SKM-1 (cell line): ENCODE data around the gene BCL11B.

Source experiments
- DNase-seq: peaks from one replicate; lab custom pipeline; 2025; ENCODE audit not compliant: unreplicated experiment; lab: John Stamatoyannopoulos, UW

Gene BCL11B

DNA sequence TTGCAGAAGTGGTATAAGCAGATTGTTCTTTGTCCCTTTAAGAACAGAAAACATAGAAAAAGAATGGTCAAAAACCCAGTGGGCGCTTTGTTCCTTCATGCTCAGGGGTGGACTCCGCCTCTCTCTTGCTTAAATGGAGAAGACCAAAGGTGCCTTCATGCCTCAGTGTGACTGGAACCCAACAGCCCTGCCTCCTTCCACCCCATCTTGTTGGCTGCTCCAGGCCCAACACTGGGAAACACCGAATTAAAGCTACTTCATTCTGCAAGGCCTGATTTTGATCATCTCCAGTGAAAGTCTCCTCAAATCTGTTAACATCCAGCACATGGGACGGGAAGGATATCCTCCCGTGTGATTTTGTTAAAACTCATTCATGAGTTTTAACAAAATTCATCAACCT is 103.7 kb downstream of the BCL11B start:
- no peak for DNase-seq

DNA sequence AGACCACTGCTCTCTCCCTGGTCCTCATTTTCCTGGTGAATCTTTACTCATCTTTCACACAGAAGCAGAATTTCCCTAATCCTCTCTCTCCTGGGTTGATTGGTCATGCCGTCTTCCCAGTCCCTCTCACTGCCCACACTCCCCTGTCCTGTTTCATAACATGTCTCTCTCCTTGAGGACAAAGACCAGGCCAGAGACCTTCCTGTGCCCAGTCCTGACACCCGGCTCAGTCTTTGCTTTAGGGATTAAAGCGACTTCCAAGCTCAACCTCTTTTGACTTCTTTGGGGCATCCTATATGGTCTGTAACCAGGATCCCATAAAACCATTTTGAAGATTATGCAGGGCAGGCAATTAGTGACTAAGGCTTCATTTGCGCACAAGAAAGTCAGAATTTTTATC is 105.5 kb downstream of the BCL11B start:
- DNase-seq, result no peak

DNA sequence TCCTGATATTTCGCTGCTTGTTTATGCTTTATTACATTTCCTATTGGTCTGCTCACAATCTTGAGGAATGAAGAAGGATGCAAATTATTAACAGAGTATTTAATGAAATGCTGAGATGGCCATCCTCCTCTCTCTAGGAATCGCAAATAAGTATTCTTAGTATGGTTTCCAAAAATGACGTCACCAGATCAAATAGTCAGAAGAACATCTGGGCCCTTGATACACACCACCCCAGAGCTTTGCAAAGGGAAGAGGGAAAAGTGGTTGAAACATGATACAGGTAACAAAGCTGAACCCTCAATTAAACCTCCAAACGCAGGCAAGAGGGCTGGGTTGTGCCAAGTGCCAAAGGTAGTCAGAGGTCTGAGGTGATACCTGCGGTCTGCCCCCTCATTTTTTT is 107.3 kb downstream of the BCL11B start:
- DNase-seq, result no peak

DNA sequence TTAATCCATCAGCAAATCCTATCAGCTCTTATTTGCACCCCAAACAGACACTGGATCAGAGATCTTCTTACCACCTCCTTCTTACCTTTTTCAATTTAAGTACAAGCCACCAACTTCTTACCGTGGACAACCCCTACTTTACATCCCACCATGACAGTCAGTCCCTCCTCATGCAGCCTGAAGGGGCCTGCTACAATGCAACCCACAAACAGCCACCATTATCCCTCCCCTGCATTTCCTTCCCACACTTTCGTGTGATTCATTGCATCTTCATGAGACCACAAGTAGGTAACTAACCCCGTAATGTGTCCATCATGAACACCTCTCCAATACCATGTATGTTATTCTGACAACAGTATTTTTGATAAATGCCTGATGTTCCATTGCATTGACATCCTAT is 108.6 kb downstream of the BCL11B start:
- no peak for DNase-seq

DNA sequence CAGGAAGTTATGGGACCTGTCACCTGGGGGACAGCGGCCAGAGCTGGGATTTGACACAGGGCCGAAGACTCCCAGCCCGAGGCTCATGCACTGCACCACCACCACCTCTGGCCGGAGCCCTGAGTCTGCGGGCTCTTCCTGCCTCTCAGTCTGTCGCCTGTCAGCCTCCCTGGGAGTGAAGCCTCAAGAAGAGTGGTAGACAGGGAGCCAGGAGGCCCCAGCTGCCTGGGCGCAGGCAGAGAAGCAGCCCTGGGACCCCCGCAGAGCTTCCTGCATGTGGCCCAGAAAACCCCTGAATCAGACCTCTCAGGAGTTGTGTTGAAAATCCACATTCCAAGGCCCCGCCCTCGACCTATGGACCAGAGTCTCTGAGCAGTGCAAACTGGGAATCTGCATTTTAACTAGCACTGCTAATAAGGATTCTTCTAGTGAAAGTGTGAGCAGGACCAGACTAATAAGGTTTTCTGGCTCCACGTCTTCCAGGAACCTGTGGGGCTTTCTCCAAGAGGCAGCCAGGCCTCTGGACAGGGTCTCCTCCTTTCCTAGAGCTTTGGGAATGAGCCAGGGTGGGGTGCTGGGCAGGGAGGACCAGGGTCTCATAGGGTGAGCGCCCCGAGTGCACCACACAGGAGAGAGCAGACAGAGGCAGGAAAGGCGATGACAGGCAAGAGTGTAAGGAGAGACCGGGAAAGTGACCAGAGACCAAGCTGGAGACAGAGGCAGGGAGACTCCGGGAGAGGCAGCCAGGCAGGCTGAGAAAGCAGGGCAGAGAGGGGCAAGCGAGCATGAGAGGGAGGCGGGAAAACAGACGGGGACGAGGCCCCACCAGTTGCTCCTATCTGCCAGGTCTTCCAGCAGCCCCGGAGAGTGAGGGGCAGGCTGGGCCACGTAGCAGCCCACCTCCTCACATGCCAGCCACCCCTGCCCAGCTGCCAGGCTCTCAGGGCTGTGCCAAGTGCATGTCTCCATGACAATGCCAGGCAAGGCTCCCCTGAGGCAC is 112.4 kb downstream of the BCL11B start:
- no peak for DNase-seq

DNA sequence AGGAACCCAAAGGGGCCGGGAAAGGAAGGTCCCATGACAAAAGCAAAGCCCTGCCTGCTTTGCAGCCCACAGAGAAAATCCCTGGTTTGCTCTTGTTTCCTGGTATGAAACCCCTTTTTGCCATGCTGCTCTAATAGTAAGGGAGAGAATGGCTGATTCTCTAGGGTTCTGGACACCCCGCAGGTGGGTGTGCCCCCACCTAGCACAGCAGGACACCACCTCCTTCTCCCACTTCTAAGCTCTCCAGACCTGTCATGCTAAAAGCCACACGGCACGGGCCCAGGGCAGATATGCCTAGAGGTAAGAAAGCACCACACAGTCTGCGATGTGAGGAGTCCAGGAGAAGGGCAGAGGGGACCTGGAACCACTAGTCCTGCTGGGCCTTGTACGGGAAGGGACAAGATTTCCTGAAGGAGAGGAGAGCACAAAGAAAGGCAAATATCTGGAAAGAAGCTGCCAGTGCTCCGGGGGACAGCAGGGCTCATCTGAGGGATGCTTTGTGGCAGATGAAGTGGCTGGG is 113.3 kb downstream of the BCL11B start:
- no peak for DNase-seq

DNA sequence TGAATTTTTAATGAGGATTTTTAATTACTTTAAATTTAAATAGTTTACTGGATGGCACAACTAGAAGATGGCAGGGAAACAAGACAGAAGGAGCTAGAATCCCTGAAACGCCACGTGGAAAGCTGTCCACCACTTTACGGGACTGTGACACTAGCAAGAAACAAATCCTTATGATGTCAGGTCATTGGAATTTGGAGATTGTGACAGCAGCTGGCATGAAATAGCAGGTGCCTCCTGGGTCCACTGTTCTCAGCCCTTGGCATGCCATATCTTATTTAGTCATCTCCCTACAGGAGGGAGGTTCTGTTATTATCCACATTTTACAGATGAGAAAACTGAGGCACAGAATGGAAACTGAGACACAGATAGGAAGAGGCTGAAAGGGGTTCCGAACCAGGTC is 113.8 kb downstream of the BCL11B start:
- DNase-seq, result no peak

DNA sequence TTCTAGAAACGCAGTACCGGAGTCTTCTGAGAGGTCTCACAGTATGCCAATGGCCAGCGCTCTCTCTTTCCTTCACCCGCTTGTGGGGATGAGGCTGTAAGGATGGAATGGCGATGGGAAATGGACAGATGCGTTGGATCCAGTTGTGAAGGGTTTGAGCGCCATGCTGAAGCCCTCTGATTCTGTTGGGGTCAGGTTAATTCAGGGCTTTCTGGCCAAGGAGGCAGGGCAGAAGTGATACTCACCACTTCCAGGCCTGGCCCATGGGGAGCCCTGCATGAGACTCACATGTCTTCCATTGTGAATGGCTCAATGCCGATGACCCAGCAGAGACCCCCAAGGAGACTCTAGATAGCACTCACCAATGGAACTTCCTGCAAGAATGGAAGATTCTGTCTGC is 114.3 kb downstream of the BCL11B start:
- DNase-seq, result no peak

DNA sequence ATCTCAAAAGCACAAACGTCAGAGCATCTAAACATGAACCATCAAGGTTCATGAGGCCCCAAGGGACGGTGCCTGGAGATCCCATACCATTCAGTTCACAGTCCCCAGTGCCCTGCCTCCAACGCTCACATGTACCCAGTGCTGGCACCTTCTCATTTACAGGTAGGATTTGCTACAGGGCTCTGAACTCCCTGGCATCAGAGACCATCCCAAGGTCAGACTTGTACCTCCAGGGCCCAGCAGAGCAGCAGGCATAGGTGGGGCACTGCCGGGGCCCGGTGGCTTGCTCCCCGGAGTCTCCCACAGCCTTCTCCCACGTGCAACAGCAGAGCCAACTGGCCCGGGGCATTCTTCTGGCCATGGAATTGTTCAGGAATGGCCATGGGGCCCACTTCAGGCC is 114.8 kb downstream of the BCL11B start:
- no peak for DNase-seq

DNA sequence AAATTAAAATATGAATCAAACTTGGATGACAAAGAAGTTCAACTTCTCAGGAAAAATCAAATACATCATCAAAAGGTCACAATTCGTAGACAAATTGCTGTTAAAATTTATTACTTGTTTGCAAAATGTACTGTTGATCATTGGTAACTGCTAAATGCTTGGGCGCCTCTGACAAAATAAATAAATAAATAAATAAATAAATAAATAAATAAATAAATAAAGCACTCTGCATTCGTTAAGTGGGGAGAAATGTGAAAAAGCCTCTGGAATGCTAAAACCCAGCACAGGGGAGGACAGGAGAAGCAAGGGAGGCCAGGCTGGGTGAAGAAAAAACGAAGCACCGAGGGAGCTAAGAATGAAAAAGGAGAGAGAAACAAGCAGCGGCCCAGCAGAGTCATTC is 115.2 kb downstream of the BCL11B start:
- DNase-seq, result no peak

DNA sequence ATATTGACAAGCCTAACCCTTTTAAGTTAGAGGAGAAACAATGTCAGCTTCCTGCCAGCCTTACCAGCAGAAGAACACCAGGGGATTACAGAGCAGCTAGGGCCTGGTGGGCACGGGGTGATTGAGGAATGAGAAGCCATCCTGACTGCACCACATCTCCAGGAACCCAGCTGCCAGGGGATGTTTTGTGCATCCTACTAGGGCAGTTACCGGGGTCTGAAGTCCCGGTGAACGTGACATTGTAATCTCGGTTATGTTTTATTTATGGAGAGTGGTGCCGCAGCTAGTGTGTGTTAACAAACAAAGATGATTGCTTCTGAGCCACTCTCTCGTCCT is 115.9 kb downstream of the BCL11B start:
- DNase-seq, result no peak

DNA sequence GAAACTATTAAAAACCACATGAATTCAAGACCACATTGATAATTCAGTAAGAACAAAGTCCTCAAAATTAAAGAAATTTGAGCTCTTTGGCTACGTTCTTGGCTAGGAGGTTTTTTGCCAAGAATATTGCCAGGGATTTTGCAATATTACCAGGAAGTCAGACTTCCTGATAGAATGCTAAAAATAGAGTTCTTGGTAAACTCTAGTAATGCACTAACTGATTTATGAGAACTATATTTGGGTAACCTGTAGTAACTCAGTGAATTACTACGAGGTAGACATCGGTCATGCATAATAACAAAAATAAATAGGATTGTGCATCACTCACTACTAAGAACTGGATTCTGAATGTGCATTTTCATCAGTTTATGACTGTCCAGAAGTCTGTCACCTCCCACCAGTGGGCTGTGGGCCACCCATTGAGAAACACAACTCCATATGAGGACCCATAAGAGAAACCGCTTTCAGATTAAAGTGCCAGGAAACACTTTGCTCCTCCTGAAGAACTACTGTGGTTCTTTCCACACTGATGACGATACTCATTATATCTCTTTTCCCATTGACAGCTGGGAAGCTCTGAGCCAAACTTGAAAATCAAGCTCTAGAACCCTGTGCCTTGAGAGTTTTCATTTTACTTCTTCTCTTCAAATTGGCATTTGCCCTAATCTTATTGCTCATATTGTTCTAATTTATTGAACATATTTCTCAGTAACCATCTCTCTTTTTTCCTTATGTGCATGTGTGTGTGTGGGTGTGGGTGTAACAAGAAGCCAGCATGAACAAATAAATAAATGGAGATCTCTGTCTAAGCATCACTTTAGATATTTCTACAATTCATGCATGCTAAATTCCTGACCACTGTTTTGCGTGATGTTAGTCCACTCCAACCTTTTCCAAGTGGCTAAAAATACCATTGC is 116.6 kb downstream of the BCL11B start:
- no peak for DNase-seq

DNA sequence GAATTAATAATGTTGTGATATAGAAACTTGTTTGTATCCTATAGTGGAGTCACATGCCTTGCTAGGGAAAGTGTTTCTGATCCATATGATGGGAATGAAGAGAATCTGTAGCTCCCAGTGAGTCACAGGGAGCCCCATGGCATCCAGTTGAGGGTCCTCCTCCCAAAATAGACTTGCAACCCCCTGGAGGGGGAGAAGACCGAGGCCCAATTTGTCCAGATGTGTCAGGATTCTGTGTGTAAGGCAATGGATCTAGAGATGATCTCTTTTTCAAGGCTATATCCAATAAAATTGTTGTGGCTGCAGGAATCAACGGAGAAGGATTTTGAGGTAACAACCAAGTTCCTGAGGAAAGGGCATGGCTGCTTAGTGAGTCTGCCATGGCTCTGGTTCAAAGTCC is 121.8 kb downstream of the BCL11B start:
- DNase-seq, result no peak

DNA sequence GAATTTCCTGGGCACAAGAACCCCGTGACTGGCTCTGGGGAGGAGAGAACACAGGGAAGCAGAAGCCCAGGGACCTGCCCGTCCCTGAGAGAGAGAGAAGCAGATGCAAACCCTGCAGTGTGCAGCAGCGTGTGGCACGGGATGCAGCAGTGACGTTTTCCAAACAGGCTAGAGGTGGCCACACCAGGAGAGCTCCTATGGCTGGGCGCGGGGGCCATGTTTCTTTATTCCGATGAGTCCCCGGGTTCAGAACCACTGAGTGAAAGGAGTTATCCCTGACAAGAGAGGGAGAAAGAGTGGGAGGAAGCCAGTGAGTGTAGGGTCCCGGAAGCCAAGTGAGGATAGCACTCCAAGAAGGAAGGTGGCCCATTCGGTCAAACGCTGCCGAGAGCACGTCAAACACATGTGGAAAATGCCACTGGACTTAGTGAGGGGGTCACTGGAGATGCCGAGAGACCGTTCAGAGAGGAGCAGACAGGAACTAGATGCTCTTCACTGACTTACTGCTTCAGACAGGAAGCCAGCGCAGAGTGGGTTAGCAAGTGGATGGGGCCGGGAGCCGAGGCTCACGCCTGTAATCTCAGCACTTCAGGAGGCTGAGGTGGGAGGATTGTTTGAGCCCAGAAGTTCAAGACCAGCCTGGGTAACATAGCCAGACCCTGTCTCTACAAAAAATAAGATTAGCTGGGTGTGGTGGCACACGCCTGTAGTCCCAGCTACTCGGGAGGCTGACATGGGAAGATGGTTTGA is 123.0 kb downstream of the BCL11B start:
- no peak for DNase-seq

DNA sequence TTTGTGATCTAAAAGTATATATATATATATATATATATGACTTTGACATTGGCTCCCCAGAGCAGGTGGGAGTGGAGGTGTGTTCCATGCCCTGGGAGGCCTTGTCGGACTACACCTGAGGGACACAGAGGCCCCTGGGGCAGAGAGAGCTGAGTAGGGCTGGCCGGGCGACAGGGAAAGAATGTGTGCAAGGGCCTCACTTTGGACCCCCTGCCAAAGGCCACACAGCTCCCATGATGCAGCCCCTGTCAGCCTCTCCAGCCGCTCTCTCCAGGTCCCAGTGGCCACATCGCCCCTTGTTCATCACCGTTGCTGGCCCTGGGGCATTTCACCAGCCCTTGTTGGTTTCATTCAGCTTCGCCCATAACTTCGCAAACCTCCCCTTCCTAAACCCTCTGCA is 123.9 kb downstream of the BCL11B start:
- no peak for DNase-seq

DNA sequence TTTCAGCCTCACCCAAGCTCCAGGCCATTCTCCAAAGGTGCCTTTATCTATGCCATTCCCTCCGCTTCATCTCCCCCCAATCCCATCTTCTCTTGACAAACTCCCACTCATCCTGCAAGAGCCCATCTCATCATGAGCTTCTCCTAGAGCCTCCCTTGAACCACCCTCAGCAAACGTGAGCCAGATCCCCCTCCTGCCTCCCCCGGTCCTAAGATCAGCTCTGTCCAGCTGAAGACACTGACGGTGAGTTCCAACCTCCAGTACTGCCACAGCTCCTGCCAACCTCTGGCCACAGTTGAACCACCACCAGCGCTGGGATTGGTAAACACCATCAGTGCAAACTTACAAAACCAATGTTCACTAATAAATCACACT is 124.6 kb downstream of the BCL11B start:
- DNase-seq, result no peak

DNA sequence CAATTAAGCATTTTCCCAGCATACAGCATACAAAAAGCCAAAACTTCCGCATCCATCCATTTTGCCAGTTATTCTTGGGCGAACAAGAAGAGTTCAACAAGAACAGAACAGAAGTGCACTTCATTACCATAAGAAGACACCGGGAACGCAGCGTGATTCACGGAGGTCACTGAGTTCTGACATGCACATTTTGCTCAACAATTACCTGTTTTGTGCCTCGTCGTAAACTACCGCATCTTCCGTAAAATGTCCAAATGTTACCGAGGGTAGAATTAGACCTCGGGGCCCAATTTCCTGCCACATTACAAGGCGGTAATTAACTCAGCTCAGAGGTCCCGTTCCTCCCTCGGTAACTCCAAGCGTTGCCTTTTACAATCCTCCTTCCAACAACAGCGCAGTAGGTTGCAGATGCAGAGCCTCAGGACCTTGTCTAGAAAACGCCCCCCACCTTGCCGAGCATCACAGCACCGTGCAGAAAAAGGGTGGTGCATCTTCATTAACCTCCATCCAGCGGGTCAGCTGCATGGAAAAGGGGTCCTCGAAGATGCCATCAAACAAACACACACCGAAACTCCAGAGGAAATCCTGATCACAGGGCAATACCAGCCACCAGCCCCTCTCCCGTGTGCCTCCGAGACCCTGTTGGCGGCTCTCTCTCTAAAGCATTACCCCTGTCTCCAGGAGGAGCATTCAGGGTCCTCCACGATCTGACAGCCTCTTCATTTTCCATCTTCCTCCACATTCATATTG is 125.2 kb downstream of the BCL11B start:
- DNase-seq, result no peak

DNA sequence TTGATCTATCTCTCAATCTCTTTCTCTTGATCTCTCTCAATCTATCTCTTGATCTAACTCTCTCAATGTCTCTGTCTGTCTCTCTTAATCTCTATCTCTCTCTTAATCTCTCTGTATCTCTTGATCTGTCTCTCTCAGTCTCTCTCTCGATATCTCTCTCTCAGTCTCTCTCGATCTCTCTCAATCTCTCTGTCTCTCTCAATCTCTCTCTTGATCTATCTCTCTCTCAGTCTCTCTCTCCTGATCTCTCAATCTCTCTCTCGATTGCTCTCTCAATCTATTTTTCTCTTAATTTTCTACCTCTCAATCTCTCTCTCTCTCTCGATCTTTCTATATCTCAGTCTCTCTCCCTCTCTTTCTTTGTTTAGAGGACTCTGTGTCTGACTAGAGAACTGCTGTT is 126.7 kb downstream of the BCL11B start:
- DNase-seq, result no peak

DNA sequence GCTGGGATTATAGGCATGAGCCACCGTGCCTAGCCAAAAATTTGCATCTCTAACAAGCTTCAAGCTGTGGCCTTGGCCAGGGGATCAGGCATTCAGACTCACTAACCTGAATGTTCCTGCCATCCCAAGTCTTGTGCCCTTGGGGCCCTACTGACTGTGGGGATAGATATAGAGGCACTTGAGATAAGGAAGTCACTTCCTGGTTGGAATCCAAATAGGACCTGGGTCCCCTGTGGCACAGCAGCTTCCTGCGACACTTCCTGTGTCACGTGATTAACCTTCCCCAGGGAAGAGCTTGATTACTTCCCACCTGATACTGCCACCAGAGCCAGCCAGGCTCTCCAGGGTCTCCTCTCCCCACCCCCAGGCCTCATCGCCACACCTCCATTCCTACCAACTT is 128.2 kb downstream of the BCL11B start:
- DNase-seq, result no peak

DNA sequence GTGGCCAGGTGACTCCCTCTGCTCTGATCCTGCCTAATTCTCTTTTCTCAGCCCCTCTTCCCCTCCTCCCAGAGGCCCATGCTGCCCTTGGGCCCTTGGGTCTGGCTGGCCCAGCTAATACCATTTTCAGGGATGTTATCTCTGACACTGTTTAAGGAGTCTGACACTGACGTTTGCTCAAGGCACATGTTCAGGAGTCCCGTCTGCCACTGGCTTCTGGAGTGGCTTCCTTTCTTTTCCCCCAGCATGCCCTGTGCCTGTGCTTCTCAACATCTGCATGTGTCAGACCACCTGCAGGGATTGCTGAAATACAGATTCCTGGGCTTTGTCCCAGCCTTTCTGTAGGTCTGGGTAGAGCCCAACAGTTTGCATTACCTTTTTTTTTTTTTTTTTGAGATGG is 128.9 kb downstream of the BCL11B start:
- no peak for DNase-seq
